Fibroblast of pulmonary artery (primary cell): Measurements from ENCODE around the gene LRRFIP2.
A peak's percentile ranks its signal among the peaks of the same experiment; 100 is the strongest.

Experiments used
- DNase-seq: peaks from one replicate; pipeline ENCODE4 v3.0.0-alpha.2; 2010; ENCODE audit warnings: low read depth
- H3K4me3 ChIP-seq: replicated peaks from 2 replicates; pipeline ENCODE4 v1.5.1; 2011; ENCODE audit warnings: low read depth, mild to moderate bottlenecking, control low read depth, low read length, moderate library complexity
- CTCF ChIP-seq: IDR thresholded peaks from 2 replicates; pipeline ENCODE4 v1.5.1; 2011; ENCODE audit warnings: mild to moderate bottlenecking, control low read depth, low read length, inconsistent platforms; ENCODE audit errors: missing control alignments

The LRRFIP2 gene

DNA sequence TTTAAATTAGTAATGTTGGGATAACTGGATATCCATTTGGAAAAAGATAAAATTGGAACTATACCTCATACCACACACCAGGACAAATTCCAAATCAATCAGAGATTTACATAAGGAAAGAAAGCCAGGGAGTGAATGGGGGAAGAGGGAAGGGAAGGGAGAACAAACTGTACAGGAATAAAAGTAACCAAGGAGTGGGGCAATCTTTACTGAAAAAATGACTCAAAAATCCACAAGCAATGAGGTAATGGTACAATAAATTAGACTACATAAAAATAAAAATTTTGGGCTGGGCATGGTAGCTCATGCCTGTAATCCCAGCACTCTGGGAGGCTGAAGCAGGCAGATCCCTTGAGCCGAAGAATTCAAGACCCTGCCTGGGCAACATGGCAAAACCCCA lies 98.4 kb downstream of the LRRFIP2 start:
- DNase-seq = no peak
- H3K4me3 ChIP-seq = no peak overlapping the region
- no peak for TF ChIP-seq CTCF

GRCh38 chr3:37074178-37074577 lies 100.2 kb downstream of the LRRFIP2 start:
- no peak for TF ChIP-seq CTCF
- DNase-seq = peak; percentile 74
- H3K4me3 ChIP-seq = no peak overlapping the region

DNA sequence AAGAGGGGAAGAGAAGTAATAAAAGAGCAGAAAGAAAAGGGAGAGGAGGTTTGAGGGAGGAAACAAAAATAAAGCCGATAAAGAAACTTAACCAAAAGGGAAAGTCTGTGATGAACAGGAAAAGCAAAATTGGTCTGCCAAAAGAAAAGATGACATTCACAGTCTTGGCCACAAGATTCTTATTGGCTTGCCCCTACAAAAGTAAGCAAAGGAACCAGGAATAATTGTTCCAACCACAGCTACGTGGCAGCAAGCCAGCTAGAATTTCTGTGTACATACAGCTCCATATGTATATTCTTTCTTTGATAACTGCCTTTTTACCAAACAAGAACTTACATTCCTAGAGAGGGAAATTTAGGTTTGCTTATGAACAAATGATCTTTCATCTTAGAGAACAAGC lies 101.5 kb downstream of the LRRFIP2 start:
- no peak for TF ChIP-seq CTCF
- peak overlapping the region; percentile 37 for H3K4me3 ChIP-seq
- peak; percentile 89 for DNase-seq

- H3K4me3 ChIP-seq = no peak overlapping the region
- DNase-seq = no peak
- TF ChIP-seq CTCF = no peak
These were observed 102.5 kb downstream of the LRRFIP2 start for GRCh38 chr3:37071921-37072320.

- no peak overlapping the region for H3K4me3 ChIP-seq
- no peak for TF ChIP-seq CTCF
- no peak for DNase-seq
These were observed 106.4 kb downstream of the LRRFIP2 start for GRCh38 chr3:37068031-37068430.

DNA sequence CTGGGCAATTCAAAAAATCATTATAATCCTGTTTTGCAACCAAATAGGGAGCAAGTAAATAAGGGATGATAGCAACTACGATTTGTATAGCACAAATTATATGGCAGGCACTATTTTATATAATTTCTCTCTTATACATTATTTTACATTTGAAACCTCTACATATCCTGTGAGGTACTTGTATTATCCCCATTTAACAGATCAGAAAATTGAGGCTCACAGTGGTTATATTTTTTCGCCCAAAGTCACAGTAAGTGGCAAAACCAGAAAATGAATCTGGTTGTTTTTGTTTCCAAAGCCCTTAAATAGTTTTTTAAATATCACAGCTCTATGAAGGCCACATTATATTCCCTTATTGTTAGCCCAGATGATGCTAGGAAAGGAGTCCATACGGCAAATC lies 106.8 kb downstream of the LRRFIP2 start:
- no peak for DNase-seq
- no peak for TF ChIP-seq CTCF
- no peak overlapping the region for H3K4me3 ChIP-seq

- TF ChIP-seq CTCF = no peak
- no peak for DNase-seq
- no peak overlapping the region for H3K4me3 ChIP-seq
These were observed 109.6 kb downstream of the LRRFIP2 start for GRCh38 chr3:37064747-37065146.
